Heart right ventricle (tissue), 16 donors: ENCODE measurements around the gene DCANP1. TPM values are rescaled to one million over a fixed set of nuclear protein-coding genes. Genes with fewer than 3 reads are reported as not detected.

Source experiments
- ATAC-seq, 8 donors: fragments of 200-7000 bp; cut with Tn5 transposase; one replicate each; pipeline ENCODE4 v1.9.1; 2020; ENCODE audit warnings: mild to moderate bottlenecking in 8 of 8, moderate library complexity in 8 of 8, moderate number of reproducible peaks in 1 of 8
- DNase-seq, 2 donors: peaks; one replicate each; pipeline ENCODE4 v3.0.0-alpha.2; 2020
- H3K27ac ChIP-seq, 10 donors: fragments of 200-600 bp; sonication (generic) in 2 of 10; one replicate each; pipeline versions ENCODE4 v1.5.0 to v1.8.0; 2020 to 2022; ENCODE audit warnings: mild to moderate bottlenecking in 3 of 10
- H3K27me3 ChIP-seq, 7 donors: fragments of 200-600 bp; one replicate each; pipeline ENCODE4 v1.8.0; 2021 to 2022; ENCODE audit warnings: mild to moderate bottlenecking in 2 of 7
- H3K36me3 ChIP-seq, 9 donors: fragments of 200-600 bp; sonication (generic) in 1 of 9; one replicate each; pipeline versions ENCODE4 v1.5.0 to v1.8.0; 2020 to 2022; ENCODE audit warnings: mild to moderate bottlenecking in 2 of 9
- H3K4me1 ChIP-seq, 9 donors: fragments of 200-600 bp; sonication (generic) in 1 of 9; one replicate each; pipeline versions ENCODE4 v1.5.0 to v1.8.0; 2020 to 2022; ENCODE audit warnings: mild to moderate bottlenecking in 4 of 9
- H3K4me3 ChIP-seq, 10 donors: fragments of 200-600 bp; sonication (generic) in 2 of 10; one replicate each; pipeline versions ENCODE4 v1.5.0 to v1.8.0; 2020 to 2022; ENCODE audit warnings: mild to moderate bottlenecking in 7 of 10, moderate library complexity in 2 of 10
- H3K9me3 ChIP-seq, 11 donors: fragments of 200-600 bp in 10 of 11; sonication (generic) in 2 of 11; one replicate each; pipeline versions ENCODE4 v1.5.0 to v1.8.0; 2013 to 2022; ENCODE audit warnings: mild to moderate bottlenecking in 2 of 11, control low read depth in 1 of 11, moderate library complexity in 1 of 11
- CTCF ChIP-seq, 9 donors: fragments of 200-600 bp; sonication (generic) in 2 of 9; IDR thresholded peaks; one replicate each; pipeline versions ENCODE4 v1.5.0 to v1.8.0; 2021 to 2022; ENCODE audit warnings: antibody characterized with exemption in 9 of 9, mild to moderate bottlenecking in 5 of 9, moderate library complexity in 1 of 9
- WGBS, 2 donors: extraction: QIAGEN DNeasy Blood & Tissue Kit; methylation state at CpG; one replicate each; pipeline ENCODE4 v1.1.7; 2013; ENCODE audit warnings: inconsistent platforms in 1 of 2; 5-methylcytosine and 5-hydroxymethylcytosine counted together
- intact Hi-C, 10 donors: fragments of 100-400 bp; cut with DNase I; formaldehyde crosslinking; loops; one replicate each; pipeline versions ENCODE4 v1.11.1 to v1.14.2; 2022
- polyA plus RNA-seq, 2 donors: library from polyadenylated mRNA; stranded (reverse); fragments of 200-250 nt; gene quantifications; one replicate each; pipeline ENCODE4 v1.2.3, GENCODE V29; 2013
- total RNA-seq, 10 donors: library from RNA; stranded (reverse); fragmentation: NEBNext Ultra II Directional in 3 of 10; extraction: Animal tissue kit (Norgen Biotek cat#: 25700) in 3 of 10; gene quantifications; one replicate each; pipeline versions ENCODE4 v1.2.1 to v1.2.4, GENCODE V29; 2021 to 2023
- donor health status: Arrhythmogenic right ventricular cardiomyopathy.
- donor health status: ischemic (EF 13 %, LVEDD 7.1; RV severe dilation, severe dysfunction).
- donor health status: healthy with polysubstance abuse.
- donor health status: DM: no; HTN: yes; CAD: no.
- donor health status: DM: no; HTN: no; CAD: no.
- donor health status: ischemic (EF 25% LVEDD 6.9; RV normal size, moderate dysfunction).
- donor health status: ischemic (EF 25% LVEDD 5.7; RV mildly dilated, moderate dysfunction).
- donor health status: healthy.
- donor health status: DM: yes; HTN: yes; CAD: no.
- donor health status: Ischemic cardiomyopathy.
- donor health status: ischemic (EF 35%, LVEDD 5.7; RV mildly dilated, moderate dysfunction).
- donor health status: nonischemic (EF 11% LVEDD 7.7; RV severe dilation, severe dysfunction).
- donor health status: DM: yes; HTN: yes; CAD: no.
- donor health status: PGD.
- donor health status: ischemic (EF 29% LVEDD 5.4; RV normal size, mild dysfunction).
- donor health status: nonischemic (EF 23%, LVEDD 6.1; RV moderate dilation, normal function).

DCANP1 gene
- total and polyA plus RNA-seq, 12 donors: not detected

- Histone ChIP-seq H3K4me3 (no peak overlapping the region), H3K9me3 (no peaks in the 10 kb centered on the region), H3K36me3 (no peaks in the 10 kb centered on the region), H3K4me1 (peaks cover 0 to 74% (median 26%) of the 10 kb centered on the region in 9 donors), H3K27ac (peak overlapping the region in 1 of 10 donors; percentile 71), H3K27me3 (no peaks in the 10 kb centered on the region)
- no peak for DNase-seq
- TF ChIP-seq CTCF (IDR thresholded peaks at IDR 0.05): no peak
- WGBS, 2 donors: 76 to 81% methylated on average over 7 of the region's 7 CpGs
- ATAC-seq: no peak
- intact Hi-C loops: no loop called here
Measured at GRCh38 chr5:135436951-135437418, 10.2 kb downstream of the DCANP1 start.

GRCh38 chr5:135435467-135436330 lies 11.4 kb downstream of the DCANP1 start:
- Histone ChIP-seq H3K4me3 (no peak overlapping the region), H3K27ac (no peak overlapping the region), H3K27me3 (no peaks in the 10 kb centered on the region), H3K36me3 (no peaks in the 10 kb centered on the region), H3K9me3 (no peaks in the 10 kb centered on the region), H3K4me1 (peaks cover 0 to 68% (median 26%) of the 10 kb centered on the region in 9 donors)
- no peak for ATAC-seq
- TF ChIP-seq CTCF (IDR thresholded peaks at IDR 0.05): no peak
- intact Hi-C loops: no loop called here
- 88 to 89% methylated on average over 9 of the region's 9 CpGs for WGBS, 2 donors
- DNase-seq: no peak

- no peak for ATAC-seq
- DNase-seq: no peak
- Histone ChIP-seq H3K4me3 (no peak overlapping the region), H3K27me3 (no peaks in the 10 kb centered on the region), H3K27ac (peak overlapping the region in 2 of 10 donors; percentile 37 to 62), H3K9me3 (no peaks in the 10 kb centered on the region), H3K36me3 (no peaks in the 10 kb centered on the region), H3K4me1 (peaks cover under 1 to 70% (median 29%) of the 10 kb centered on the region in 9 donors)
- WGBS, 2 donors: 79 to 88% methylated on average over 24 of the region's 24 CpGs
- intact Hi-C loops: no loop called here
- TF ChIP-seq CTCF (IDR thresholded peaks at IDR 0.05): no peak
Measured at GRCh38 chr5:135434591-135435466, 12.3 kb downstream of the DCANP1 start.
